GM21526 (cell line): ENCODE data around the gene TSPAN5.

Experiments
- ATAC-seq: cut with Tn5 transposase; IDR thresholded peaks from one replicate; pipeline ENCODE4 v1.9.1; 2021; ENCODE audit warnings: moderate library complexity; ENCODE audit not compliant: unreplicated experiment, low FRiP score

Gene TSPAN5

GRCh38 chr4:98673978-98674377, 15.6 kb upstream of the TSPAN5 start:
- no peak for ATAC-seq

- no peak for ATAC-seq
Observed at GRCh38 chr4:98673288-98673644, 14.9 kb upstream of the TSPAN5 start.

- ATAC-seq: no peak
Observed at GRCh38 chr4:98672583-98673287, 14.3 kb upstream of the TSPAN5 start.

- ATAC-seq: no peak
Observed at GRCh38 chr4:98671131-98671530, 12.7 kb upstream of the TSPAN5 start.

- no peak for ATAC-seq
Observed at GRCh38 chr4:98670186-98670585, 11.8 kb upstream of the TSPAN5 start.

GRCh38 chr4:98669577-98669976, 11.2 kb upstream of the TSPAN5 start:
- no peak for ATAC-seq

GRCh38 chr4:98664959-98665358, 6.5 kb upstream of the TSPAN5 start:
- no peak for ATAC-seq

GRCh38 chr4:98663226-98664006, 5.0 kb upstream of the TSPAN5 start:
- peak; percentile 67 for ATAC-seq

GRCh38 chr4:98662626-98663225, 4.3 kb upstream of the TSPAN5 start:
- ATAC-seq: no peak

- ATAC-seq: no peak
Observed at GRCh38 chr4:98662055-98662453, 3.6 kb upstream of the TSPAN5 start.

- ATAC-seq: no peak
Observed at GRCh38 chr4:98661371-98662054, 3.1 kb upstream of the TSPAN5 start.

GRCh38 chr4:98659741-98660462, 1.5 kb upstream of the TSPAN5 start:
- no peak for ATAC-seq

- no peak for ATAC-seq
Observed at GRCh38 chr4:98659106-98659592, 738 bp upstream of the TSPAN5 start.

GRCh38 chr4:98657531-98658286, 702 bp downstream of the TSPAN5 start:
- ATAC-seq: peak; percentile 4

GRCh38 chr4:98656886-98657285, 1.5 kb downstream of the TSPAN5 start:
- no peak for ATAC-seq

GRCh38 chr4:98656443-98656842, 2.0 kb downstream of the TSPAN5 start:
- no peak for ATAC-seq

- no peak for ATAC-seq
Observed at GRCh38 chr4:98653890-98654867, 4.2 kb downstream of the TSPAN5 start.

GRCh38 chr4:98652996-98653395, 5.4 kb downstream of the TSPAN5 start:
- no peak for ATAC-seq
